HG02798 (cell line): ENCODE measurements around the gene EIF2B2.

Experiments used
- ATAC-seq: cut with Tn5 transposase; IDR thresholded peaks from one replicate; pipeline ENCODE4 v1.9.1; 2021; ENCODE audit warnings: mild to moderate bottlenecking; ENCODE audit not compliant: unreplicated experiment, poor library complexity

The EIF2B2 gene

DNA sequence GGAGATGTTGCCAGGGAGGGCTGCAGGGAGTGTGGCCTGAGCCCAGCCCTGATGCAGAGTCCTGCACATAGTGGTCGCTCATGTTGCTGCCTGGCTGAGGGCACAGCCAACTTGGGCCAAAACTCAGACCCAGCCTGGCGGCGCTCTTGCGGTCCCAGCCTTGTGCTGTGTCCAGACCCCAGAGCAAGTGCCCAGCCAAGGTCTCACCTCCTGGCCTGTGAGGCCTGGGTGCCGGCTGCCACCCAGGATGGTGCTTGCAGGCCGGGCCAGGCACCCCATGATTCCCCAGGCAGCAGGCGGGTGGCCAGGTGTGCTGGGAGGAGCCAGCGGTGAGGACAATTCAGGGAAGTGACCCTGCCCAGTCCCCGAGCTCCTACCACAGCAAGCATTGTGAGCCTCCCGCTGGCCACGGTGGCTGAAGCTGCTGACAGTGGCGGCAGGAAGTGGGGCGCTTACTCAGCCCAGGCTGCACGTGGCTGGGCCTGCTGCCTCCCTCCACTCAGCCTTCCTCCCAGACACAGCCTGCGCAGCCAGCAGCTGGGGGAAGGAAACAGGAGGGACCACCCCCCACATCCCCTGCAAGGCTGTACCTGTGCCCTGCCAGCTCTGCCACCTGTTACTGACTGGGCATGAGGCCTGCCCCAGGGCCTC lies 29.6 kb upstream of the EIF2B2 start:
- ATAC-seq, result no peak

- no peak for ATAC-seq
Measured at GRCh38 chr14:74973905-74974363, 28.8 kb upstream of the EIF2B2 start.

- no peak for ATAC-seq
Measured at GRCh38 chr14:74974364-74975058, 28.2 kb upstream of the EIF2B2 start.

- no peak for ATAC-seq
Measured at GRCh38 chr14:74975059-74975810, 27.5 kb upstream of the EIF2B2 start.

DNA sequence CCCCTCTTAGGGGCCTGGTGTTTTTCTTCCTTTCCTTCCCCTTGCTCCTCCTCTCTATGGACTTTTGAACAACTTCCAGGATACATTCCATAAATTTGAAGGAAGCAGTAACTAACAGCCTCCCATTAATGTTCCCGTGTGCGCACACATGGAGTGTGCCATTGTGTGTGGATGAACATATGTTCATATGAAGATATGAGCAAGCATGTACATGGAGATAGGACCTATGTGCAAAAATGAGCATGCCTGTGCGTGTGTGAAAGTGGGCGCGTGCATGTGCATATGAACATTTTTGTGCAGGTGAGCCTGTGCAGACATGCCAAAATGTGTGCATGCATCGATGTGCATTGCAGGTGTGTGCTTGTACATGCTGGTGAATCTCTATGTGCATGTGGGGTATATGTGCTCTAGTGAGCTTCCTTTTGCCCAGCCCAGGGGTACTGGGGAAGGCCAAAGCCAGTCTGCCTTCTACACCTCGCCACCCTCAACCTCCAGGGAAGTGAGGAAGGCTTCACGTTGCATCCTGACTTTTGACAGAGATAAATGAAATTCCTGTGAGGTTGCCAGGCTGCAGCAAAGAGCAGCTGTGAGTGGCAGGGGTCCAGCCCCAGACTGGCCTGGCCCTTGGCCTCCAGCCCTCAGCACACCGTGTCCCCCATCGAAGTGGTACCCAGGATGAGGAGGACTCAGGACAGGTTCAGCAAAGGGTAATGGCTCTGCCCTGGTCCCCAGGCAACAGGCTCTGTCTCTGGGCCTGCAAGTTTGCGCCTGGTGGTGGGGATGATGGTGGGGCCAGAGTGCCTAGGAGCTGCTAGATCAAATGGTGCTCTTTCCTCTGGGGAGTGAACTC lies 26.2 kb upstream of the EIF2B2 start:
- ATAC-seq, result no peak

DNA sequence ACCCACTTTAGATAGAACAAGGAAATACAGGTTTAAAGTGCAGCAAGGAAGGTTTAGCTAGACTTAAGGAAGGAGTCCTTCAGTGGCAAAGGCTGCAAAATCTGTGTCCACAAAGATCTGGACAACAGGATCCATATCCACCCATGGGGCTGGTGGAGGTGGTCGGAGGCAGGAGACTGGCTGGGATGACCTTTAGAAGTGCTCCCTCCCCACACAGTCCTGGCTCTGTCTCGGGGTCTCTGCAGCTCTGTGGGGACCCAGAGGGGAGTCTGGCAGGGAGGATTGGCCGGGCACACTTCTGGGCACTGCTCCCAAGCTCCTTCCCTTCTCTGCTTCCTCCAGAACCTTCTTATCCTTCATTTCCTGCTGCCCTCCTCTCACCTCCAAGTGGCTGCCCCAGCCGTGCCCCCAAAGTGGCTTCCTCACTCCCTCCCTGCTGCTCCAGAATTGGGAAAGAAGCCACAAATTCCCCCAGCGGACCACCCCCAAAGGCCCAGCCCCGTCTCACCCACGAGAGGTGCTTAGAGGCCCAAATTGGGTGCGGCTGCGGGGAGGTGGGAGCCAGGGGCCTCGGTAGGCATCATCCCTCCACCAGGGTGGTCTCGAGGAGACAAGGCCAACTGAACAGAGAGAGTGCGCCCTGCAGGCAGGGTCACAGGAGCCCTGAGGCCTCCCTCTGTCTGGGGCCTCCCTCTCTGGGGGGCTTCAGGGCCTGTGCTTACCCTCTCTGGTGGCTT lies 25.4 kb upstream of the EIF2B2 start:
- no peak for ATAC-seq

- ATAC-seq, result no peak
Measured at GRCh38 chr14:74977901-74978385, 24.8 kb upstream of the EIF2B2 start.

DNA sequence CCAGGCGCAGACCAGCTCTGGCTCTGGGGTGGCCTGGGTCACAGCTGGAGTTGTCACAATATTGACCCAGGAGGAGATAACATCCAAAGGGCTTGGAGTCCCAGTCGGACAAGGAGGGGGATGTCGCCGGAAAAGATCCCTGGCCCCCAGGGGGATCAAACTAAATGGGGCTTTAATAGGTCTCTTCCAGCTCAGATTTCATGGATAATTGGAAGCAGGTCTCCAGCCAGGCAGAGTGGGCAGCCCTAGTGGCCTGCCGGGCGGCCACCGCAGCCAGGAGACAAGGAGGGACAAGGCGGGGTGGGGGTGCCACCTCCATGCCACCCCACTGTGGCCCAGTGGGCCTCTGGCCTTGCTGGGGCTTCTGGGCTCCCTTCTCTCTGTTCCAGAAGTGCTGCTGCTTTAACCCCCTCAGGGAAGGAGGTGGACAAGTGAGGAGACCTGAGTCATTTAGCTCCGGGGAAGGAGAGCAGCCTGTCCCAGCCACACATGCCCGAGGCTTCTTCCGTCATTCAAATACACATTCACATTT lies 24.2 kb upstream of the EIF2B2 start:
- no peak for ATAC-seq

DNA sequence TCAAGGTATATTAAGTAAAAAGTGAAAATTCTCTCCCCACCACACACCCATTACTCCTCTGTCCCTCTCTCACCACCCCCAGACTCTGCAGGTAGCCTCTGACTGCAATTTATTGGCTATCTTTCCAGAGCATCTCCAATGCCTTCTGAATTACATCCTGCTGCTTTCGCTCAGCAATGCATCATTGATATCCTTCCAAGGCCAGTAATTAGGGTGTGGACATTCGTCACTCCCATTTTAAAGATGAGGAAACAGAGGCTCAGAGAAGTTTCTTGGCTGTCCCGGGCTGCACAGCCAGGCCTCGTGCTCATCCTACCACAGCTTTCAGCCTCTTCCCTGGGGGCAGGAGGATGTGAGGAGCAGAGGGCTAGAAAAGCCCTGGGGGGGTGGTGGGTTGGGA lies 23.7 kb upstream of the EIF2B2 start:
- no peak for ATAC-seq

- ATAC-seq, result no peak
Measured at GRCh38 chr14:74979442-74980397, 23.0 kb upstream of the EIF2B2 start.

DNA sequence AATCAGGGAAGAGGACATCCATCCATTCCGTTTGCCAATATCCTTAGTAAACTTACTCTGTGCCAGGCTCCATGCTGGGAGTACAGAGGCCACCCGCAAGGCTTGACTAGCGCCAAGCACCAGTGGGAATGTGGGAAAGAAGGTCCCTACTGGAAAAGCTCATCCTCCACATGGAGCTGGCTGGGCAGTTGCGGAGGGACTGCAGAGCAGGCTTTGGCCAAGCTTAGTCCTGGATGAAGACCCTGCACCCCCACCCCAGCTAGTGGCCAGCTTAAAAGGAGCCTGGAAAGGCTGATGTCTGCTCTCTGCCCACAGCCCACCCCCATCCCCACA lies 22.4 kb upstream of the EIF2B2 start:
- no peak for ATAC-seq

GRCh38 chr14:74980731-74981461 lies 21.8 kb upstream of the EIF2B2 start:
- no peak for ATAC-seq

DNA sequence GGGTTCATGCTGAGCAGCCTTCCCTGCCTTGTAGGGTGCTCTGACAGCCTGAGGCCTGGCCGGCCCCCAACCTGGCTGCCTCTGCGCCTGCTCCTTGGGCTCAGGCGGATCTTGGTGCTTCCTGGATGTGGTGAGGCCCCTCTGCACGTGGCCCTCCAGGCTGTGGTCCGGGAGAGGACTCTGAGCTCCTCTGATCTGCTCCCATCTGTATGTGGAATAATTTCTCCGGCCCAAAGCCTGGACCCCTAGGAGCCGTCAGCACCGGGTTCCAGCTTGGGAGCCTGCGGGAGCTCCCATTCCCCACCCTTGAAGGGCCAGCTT lies 21.3 kb upstream of the EIF2B2 start:
- no peak for ATAC-seq

- ATAC-seq, result no peak
Measured at GRCh38 chr14:74981833-74982232, 20.9 kb upstream of the EIF2B2 start.

GRCh38 chr14:74982661-74983060 lies 20.1 kb upstream of the EIF2B2 start:
- ATAC-seq, result no peak

DNA sequence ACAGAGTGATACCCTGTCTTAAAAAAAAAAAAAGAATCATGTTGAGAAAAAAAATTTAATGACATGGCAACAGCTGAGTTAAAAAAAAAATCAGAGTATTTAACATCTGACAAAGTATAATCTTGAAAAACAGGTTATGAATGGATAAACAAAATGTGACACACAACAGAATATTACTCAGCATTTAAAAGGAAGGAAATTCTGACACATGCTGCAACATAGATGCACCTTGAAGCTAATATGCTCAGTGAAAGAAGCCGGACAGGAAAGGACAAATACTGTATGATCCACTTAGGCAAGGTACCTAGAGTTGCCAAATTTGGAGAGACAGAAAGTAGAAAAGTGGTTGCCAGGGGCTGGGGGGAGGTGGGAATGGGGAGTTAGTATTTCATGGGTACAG lies 19.4 kb upstream of the EIF2B2 start:
- no peak for ATAC-seq

GRCh38 chr14:74984236-74985027 lies 18.3 kb upstream of the EIF2B2 start:
- ATAC-seq, result no peak
